ENCODE results near the gene GNAS-AS1.
"Not testable (repeated sequence)": the region's sequence is repeated elsewhere in the genome, so short reads cannot be mapped to it uniquely, and the experiment has no call there.

The GNAS-AS1 gene

DNA sequence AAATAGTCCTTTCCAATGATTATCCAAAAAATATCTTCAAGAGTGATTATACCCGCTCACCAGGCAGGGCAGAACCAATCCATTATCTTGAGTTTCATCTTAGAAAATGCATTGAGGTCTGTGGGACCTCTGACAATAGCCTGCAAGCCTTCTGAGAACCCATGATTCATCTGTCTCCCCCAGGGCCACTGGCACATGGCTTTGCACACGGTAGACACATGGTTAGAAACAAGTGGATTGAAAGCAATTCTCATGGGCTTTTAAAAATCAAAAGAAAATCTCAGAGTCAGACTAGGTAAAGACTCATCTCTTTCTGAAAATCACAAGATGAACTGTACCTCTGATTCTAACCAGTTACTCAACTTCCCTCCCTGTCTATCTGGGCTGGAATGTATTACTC lies 15.5 kb downstream of the GNAS-AS1 start:
- no peak for DNase-seq (ENCODE audit: low read depth)

DNA sequence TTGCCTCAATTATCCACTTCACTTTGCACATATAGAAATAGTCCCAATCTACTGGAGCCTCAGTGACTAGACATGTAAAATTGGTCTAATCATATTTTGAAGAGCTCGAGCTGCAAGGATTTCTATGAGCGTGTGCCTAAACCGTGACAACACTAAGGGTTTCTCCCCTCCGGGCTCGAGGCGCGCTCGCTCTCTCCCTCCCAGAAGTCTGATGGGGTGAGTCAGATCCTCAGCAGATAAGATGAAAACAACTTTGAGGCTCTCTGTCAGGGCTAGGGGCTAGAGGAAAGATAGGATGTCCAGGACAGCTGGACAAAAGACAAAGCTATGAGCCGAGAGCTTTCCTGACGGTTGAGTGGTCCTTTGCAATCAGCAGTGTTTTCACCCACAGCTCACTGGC lies 16.8 kb downstream of the GNAS-AS1 start:
- DNase-seq (ENCODE audit: low read depth) = peak; percentile 71

DNA sequence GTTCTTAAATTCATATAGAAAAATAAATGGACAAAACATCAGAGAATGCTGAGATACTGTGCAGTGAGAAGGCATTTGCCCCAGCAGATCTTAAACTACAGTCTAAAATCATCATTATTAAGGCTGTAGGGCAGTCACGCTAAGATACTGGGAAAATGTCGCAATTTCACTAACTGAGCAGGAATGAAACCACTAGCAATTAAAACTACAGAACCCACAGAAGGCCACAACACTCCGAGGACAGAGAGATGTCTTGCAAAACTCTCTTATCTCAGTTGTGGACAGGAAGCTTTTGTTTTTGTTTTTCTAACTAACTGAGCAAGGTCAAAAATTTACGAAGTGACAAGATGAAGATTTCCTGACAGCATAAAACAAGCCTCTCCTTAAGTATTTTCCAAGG lies 18.2 kb downstream of the GNAS-AS1 start:
- DNase-seq (ENCODE audit: low read depth) = peak; percentile 62

- no peak for DNase-seq (ENCODE audit: low read depth)
Observed at GRCh38 chr20:58829531-58829941, 21.2 kb downstream of the GNAS-AS1 start.

DNA sequence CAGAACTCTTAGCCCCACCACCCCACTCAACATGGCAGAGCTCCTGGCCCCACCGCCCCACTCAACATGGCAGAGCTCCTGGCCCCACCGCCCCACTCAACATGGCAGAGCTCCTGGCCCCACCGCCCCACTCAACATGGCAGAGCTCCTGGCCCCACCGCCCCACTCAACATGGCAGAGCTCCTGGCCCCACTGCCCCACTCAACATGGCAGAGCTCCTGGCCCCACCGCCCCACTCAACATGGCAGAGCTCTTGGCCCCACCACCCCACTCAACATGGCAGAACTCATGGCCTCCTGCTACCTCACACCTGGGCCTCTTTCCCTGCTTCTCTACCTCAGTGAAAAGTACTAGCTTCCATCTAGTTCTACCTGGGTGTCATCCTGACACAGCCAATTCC lies 21.9 kb downstream of the GNAS-AS1 start:
- DNase-seq (ENCODE audit: low read depth) = not testable (repeated sequence)

GRCh38 chr20:58828136-58828535 lies 22.6 kb downstream of the GNAS-AS1 start:
- no peak for DNase-seq (ENCODE audit: low read depth)

DNA sequence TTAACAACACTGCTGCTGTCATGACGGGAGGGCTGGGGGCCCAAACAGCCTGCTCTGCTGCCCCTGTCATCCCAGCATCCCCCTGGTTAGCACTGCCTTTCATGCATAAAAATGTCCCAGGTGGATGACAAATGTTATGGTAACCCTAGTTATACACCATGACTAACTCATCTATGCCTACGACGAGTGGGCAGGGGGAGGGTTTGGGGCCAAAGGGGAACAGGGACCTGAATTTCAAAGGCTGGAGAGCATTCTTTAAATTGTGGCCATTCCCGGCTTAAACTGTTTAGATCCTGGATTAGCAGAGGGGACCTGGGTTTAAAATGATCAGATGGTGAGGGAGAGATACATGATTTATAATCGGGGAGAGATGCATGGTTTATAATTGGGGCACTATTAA lies 24.4 kb downstream of the GNAS-AS1 start:
- DNase-seq (ENCODE audit: low read depth) = no peak

DNA sequence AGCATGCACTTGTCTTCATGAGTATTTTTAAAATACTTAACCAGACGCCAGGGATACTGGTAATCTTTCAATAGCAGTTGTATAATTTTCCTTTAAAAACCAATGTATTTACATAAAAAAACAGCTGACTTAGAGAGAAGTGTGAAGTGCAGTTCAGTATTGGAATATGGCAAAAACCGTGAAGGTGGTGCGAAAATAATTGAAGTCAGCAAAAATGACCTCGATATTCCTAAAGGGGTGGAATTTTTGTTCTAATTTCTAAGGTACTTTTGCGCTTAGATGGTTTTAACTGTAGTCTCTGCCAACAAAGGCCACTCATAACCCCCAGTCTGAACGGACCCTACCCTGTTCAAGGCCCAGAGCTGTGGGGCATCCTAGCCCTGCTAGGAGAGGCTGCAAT lies 25.3 kb downstream of the GNAS-AS1 start:
- no peak for DNase-seq (ENCODE audit: low read depth)

- no peak for DNase-seq (ENCODE audit: low read depth)
Observed at GRCh38 chr20:58824843-58825242, 25.9 kb downstream of the GNAS-AS1 start.

GRCh38 chr20:58822748-58823730 lies 27.7 kb downstream of the GNAS-AS1 start:
- DNase-seq (ENCODE audit: low read depth) = no peak

- no peak for DNase-seq (ENCODE audit: low read depth)
Observed at GRCh38 chr20:58822149-58822548, 28.6 kb downstream of the GNAS-AS1 start.

DNA sequence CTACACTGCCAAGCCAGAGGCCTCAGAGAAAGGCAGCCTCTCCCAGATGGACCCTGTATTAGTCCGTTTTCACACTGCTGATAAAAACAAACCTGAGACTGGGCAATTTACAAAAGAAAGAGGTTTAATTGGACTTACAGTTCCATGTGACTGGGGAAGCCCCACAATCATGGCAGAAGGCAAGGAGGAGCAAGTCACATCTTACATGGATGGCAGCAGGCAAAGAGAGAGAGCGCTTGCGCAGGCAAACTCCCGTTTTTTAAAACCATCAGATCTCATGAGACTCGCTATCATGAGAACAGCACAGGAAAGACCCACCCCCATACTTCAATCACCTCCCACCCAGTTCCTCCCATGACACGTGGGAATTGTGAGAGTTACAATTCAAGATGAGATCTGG lies 30.2 kb downstream of the GNAS-AS1 start:
- DNase-seq (ENCODE audit: low read depth) = not testable (repeated sequence)

DNA sequence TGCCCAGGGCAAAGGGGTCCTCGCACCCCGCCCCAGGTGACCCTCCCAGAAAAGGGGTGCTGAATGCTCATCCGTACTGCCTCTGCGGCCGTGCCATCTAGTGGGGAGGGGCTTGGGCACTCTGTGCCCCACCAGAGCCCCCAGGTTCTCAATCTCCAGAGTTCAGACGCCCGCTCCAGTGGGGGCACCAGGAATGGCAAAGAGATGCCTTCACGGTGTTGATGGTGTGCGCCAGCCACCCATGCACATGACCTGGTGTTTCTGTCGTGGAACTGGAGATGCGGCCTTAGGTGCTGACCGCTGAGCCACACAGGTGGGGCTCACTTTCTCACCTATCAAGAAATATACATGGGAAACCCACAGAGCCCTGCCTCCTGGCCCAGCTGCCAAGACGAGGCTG lies 30.8 kb downstream of the GNAS-AS1 start:
- no peak for DNase-seq (ENCODE audit: low read depth)

- peak; percentile 85 for DNase-seq (ENCODE audit: low read depth)
Observed at GRCh38 chr20:58818586-58819285, 32.0 kb downstream of the GNAS-AS1 start.

GRCh38 chr20:58817748-58818147 lies 33.0 kb downstream of the GNAS-AS1 start:
- no peak for DNase-seq (ENCODE audit: low read depth)

DNA sequence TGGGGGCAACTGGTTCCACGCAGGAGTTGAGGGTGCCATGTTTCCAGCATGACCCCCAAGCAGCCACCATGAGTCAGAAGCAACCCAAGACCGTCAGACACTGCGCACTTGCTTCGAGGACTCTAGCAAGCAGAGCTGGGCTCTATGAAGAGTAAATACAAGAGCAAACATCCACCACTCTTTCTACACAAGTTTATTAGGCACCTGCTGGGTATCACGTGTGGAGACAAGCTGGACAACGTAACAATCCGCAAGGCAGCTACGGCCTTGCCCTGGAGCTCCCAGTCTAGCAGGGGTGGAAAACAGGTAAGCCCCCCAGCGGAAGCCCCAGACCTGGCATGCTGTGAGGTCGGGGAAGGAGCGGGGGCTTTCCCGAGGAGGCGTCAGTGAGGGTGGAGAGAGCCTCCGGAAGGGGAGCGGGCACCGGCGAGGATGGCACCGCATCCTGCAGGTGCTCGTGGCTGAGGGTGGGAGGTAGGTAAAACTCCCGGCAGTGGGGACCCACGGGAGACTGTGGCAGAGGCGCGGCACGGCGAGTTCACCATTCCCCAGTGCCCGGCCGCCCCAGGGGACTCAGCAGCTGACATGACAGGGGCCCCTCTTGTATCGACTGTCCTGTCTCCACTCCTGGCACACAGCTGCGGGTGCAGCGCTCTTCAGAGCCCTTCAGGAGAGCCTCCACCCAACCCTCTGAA lies 33.6 kb downstream of the GNAS-AS1 start:
- no peak for DNase-seq (ENCODE audit: low read depth)

DNA sequence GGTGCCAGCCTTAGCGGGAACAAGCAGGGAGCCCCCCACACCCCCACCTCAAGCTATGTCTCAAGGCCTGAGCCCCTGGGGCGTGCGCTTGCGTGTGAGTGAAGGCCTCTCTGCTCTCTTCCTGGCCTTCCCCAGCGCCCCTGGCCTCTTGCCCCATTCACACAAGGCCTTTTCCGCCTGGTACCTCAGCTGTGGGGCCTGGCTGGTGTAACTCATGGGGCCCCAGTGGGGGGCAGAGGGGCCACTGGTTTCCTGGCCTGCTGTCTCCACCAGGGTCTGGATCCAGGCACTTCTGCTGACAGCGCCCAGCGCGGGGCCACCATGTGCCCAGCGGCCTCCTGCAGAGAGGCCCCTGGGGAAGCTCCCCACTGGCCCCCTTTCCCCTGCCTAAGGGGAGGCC lies 34.7 kb downstream of the GNAS-AS1 start:
- no peak for DNase-seq (ENCODE audit: low read depth)

- DNase-seq (ENCODE audit: low read depth) = no peak
Observed at GRCh38 chr20:58815448-58815847, 35.3 kb downstream of the GNAS-AS1 start.

DNA sequence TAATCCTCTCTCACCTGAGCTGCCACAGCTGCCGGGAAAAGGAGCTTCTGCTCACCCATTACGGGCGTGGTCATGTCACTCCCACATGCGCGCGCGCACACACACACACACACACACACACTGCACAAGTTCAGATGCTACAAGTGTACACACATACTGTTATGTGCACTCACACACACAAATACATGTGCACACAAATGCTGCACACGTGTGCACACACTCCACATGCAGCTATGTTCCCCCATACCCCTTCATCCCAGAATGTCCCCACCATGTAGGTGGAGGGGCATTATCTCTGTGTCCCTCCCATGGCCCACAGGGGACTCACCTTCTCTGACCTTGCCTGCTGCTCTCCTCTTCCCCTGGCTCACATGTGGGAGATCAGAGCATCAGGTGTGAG lies 37.3 kb downstream of the GNAS-AS1 start:
- DNase-seq (ENCODE audit: low read depth) = no peak

- no peak for DNase-seq (ENCODE audit: low read depth)
Observed at GRCh38 chr20:58811334-58811733, 39.4 kb downstream of the GNAS-AS1 start.

DNA sequence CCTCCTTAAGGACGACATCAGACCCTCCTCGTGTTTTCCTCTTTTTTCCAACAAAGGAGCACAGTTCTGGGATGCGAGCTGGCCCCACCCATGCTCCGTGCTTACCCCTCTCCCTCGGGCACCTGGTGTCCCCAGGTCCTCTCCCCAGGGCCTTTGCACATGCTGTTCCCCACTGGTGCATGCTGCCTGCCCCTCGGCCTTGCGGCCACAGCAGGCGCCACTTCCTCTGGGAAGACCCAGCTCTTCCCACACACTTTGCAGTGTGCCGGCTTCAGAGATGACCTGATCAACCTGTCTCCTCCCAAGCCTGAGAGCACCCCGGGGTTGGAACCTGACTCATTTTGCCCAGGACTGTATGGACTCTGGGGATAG lies 39.8 kb downstream of the GNAS-AS1 start:
- no peak for DNase-seq (ENCODE audit: low read depth)

- DNase-seq (ENCODE audit: low read depth) = peak; percentile 7
Observed at GRCh38 chr20:58810116-58810878, 40.4 kb downstream of the GNAS-AS1 start.
